ENCODE data around the gene MMS19.
"Not testable (repeated sequence)": the region's sequence is repeated elsewhere in the genome, so short reads cannot be mapped to it uniquely, and the experiment has no call there.

Gene MMS19

GRCh38 chr10:97528876-97529275 is 30.7 kb upstream of the MMS19 start:
- DNase-seq, result not testable (repeated sequence)

GRCh38 chr10:97525683-97526110 is 27.5 kb upstream of the MMS19 start:
- DNase-seq, result no peak

- no peak for DNase-seq
These were observed 26.9 kb upstream of the MMS19 start for GRCh38 chr10:97525086-97525485.

GRCh38 chr10:97522937-97523336 is 24.7 kb upstream of the MMS19 start:
- no peak for DNase-seq

GRCh38 chr10:97522071-97522470 is 23.8 kb upstream of the MMS19 start:
- DNase-seq, result no peak

- DNase-seq, result no peak
These were observed 22.9 kb upstream of the MMS19 start for GRCh38 chr10:97520978-97521761.

- DNase-seq, result no peak
These were observed 22.3 kb upstream of the MMS19 start for GRCh38 chr10:97520520-97520919.

- no peak for DNase-seq
These were observed 21.1 kb upstream of the MMS19 start for GRCh38 chr10:97519342-97519741.

GRCh38 chr10:97518301-97519043 is 20.2 kb upstream of the MMS19 start:
- no peak for DNase-seq

- no peak for DNase-seq
These were observed 19.6 kb upstream of the MMS19 start for GRCh38 chr10:97517778-97518300.

- DNase-seq, result no peak
These were observed 19.0 kb upstream of the MMS19 start for GRCh38 chr10:97517096-97517750.

GRCh38 chr10:97515271-97515978 is 17.2 kb upstream of the MMS19 start:
- no peak for DNase-seq

- DNase-seq, result no peak
These were observed 16.1 kb upstream of the MMS19 start for GRCh38 chr10:97514344-97514743.

GRCh38 chr10:97512993-97513392 is 14.8 kb upstream of the MMS19 start:
- DNase-seq, result no peak

GRCh38 chr10:97511711-97512440 is 13.7 kb upstream of the MMS19 start:
- DNase-seq, result no peak

- DNase-seq, result no peak
These were observed 12.5 kb upstream of the MMS19 start for GRCh38 chr10:97510686-97511085.

GRCh38 chr10:97509120-97509680 is 11.0 kb upstream of the MMS19 start:
- no peak for DNase-seq

GRCh38 chr10:97508342-97508741 is 10.1 kb upstream of the MMS19 start:
- DNase-seq, result no peak

- no peak for DNase-seq
These were observed 8.2 kb upstream of the MMS19 start for GRCh38 chr10:97506199-97506991.

GRCh38 chr10:97505152-97505551 is 6.9 kb upstream of the MMS19 start:
- no peak for DNase-seq

GRCh38 chr10:97503406-97503805 is 5.2 kb upstream of the MMS19 start:
- DNase-seq, result no peak

All from activated T-cell treated with anti-CD3 and anti-CD28 coated beads, Interleukin-2, amount 50 U/mL, for 1 hour (primary cell).